GM06990 (cell line): ENCODE measurements around the gene NAV2.

ENCODE experiments used
- DNase-seq: peaks from one replicate; pipeline ENCODE4 v3.0.0-alpha.2; 2011; ENCODE audit not compliant: insufficient read length; ENCODE audit errors: extremely low read depth
- H3K27me3 ChIP-seq: replicated peaks from 2 replicates; pipeline ENCODE4 v1.6.0; 2011; ENCODE audit warnings: low read length; ENCODE audit not compliant: control insufficient read depth, insufficient read depth
- H3K36me3 ChIP-seq: 2 replicates; pipeline ENCODE4 v1.5.1; 2011; ENCODE audit warnings: low read length; ENCODE audit not compliant: control insufficient read depth, insufficient read depth
- H3K4me3 ChIP-seq: replicated peaks from 2 replicates; pipeline ENCODE4 v1.5.1; 2011; ENCODE audit warnings: low read depth, mild to moderate bottlenecking, control low read depth, low read length
- TF ChIP-seq, protein P1 (sequence below): IDR thresholded peaks from 2 replicates; pipeline ENCODE4 v1.5.1; 2011; ENCODE audit warnings: low read length, control low read depth, mild to moderate bottlenecking, inconsistent platforms; ENCODE audit not compliant: insufficient read depth, poor library complexity, severe bottlenecking

NAV2 gene

GRCh38 chr11:20161923-20162744, 449.5 kb downstream of the NAV2 start:
- Histone ChIP-seq H3K4me3 (no peak overlapping the region), H3K27me3 (peaks cover 5% of the 10 kb centered on the region), H3K36me3 (no peaks in the 10 kb centered on the region)
- DNase-seq: no peak
- TF ChIP-seq, protein P1, sequence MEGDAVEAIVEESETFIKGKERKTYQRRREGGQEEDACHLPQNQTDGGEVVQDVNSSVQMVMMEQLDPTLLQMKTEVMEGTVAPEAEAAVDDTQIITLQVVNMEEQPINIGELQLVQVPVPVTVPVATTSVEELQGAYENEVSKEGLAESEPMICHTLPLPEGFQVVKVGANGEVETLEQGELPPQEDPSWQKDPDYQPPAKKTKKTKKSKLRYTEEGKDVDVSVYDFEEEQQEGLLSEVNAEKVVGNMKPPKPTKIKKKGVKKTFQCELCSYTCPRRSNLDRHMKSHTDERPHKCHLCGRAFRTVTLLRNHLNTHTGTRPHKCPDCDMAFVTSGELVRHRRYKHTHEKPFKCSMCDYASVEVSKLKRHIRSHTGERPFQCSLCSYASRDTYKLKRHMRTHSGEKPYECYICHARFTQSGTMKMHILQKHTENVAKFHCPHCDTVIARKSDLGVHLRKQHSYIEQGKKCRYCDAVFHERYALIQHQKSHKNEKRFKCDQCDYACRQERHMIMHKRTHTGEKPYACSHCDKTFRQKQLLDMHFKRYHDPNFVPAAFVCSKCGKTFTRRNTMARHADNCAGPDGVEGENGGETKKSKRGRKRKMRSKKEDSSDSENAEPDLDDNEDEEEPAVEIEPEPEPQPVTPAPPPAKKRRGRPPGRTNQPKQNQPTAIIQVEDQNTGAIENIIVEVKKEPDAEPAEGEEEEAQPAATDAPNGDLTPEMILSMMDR: no peak

DNA sequence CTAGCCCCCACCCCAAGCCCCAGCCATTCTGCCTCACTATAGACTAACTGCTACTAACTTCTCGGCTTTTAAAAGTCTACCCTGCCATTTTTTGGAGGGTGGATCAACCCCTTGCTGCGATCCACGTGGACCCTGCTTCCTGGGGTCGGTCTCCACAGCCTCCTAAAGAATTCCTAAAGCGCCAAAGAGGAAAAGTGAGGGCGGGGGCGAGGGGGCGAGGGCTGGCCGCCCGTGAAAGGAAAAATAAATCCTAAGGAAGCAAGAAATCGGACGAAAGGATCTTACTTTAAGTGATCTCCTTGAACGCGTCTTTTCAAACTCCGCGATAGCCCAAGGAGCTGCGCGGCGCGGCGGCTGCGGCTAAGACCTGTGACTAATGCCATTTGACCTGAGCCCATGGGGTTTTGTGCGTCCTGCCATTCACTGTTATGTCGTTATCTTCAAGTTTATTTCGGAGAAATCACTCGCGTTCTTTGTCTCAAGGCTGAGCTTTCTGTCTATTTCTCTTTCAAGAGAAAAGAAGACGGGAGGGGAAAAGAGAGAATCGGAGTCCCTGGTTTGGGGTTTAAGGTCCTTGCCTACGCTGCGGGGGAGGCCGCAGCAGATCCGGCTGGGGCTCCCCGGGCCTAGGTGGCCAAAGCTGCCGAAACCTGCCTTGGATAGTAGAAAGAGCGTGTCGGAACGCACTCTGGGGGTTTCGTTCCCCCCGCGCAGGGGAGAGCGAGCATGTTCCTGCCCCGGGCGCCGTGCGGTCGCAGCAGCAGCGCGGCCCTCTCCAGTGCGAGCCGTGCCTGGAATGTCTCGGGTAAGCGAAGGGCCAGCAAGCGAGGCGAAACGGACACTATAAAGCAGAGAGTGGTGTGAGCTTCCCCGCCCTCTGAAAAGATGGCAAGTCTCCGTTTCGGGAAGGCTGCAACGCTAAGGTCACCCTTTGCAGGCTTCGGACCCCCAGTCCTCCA, 450.5 kb downstream of the NAV2 start:
- DNase-seq: no peak
- peaks cover 5% of the 10 kb centered on the region for H3K27me3 ChIP-seq

DNA sequence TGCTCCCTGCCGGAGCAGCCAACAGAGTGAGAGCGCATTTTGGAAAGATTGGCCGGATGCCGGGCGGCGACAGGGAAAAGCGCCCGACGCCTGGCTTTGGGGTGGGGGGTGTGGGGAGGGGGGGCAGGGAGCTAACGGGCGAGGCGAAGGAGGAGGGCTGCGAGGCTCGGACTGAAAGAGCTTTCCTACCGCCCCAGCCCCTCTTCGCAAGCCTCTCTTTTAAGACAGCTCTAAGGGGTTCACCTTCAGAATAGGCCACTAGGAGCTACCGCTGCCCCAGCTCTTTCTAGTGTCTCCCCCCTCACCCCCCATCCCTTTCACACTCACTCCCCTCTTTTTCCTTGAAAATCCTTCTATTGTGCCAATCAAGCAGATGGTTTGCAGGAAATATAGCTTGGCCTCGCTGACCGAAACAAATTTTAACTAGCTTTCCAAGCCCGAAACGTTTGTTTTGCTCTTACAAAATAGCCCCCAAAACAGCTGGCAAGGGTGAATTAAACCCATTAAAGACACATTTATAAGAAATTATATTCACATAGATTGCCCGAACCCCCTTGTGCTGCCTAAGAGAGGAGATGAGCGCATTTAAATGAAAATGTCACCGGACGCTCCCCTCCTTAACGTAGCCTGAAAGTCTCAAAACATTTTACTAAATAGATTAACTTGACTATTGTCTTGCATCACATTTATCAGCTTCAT, 451.3 kb downstream of the NAV2 start:
- no peak for DNase-seq
- H3K27me3 ChIP-seq: peaks cover 2% of the 10 kb centered on the region; the same call in 1 of the 2 replicates
- TF ChIP-seq, protein P1: no peak
- no peaks in the 10 kb centered on the region for H3K36me3 ChIP-seq
- no peak overlapping the region for H3K4me3 ChIP-seq

More for the DNA sequence above, 450.5 kb downstream of the NAV2 start:
- no peak overlapping the region for H3K4me3 ChIP-seq
- TF ChIP-seq, protein P1: no peak
- no peaks in the 10 kb centered on the region for H3K36me3 ChIP-seq
